Measurements from ENCODE around the gene ITGA8.

- no peak for TF ChIP-seq SUZ12 (IDR thresholded peaks at IDR 0.05; ENCODE audit: extremely low read depth, insufficient read depth, insufficient read length)
- no peak for TF ChIP-seq ZNF274 (IDR thresholded peaks at IDR 0.05; ENCODE audit: low read depth, low read length)
- TF ChIP-seq YY1 (IDR thresholded peaks at IDR 0.05; ENCODE audit: insufficient read depth, insufficient read length): no peak
Observed at GRCh38 chr10:15719899-15720634, at the start of gene ITGA8.

Measured in NT2/D1 (cell line).